ENCODE data around the gene IMP3.
"Not testable (repeated sequence)": the region's sequence is repeated elsewhere in the genome, so short reads cannot be mapped to it uniquely, and the experiment has no call there.

Gene IMP3, protein sequence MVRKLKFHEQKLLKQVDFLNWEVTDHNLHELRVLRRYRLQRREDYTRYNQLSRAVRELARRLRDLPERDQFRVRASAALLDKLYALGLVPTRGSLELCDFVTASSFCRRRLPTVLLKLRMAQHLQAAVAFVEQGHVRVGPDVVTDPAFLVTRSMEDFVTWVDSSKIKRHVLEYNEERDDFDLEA

DNA sequence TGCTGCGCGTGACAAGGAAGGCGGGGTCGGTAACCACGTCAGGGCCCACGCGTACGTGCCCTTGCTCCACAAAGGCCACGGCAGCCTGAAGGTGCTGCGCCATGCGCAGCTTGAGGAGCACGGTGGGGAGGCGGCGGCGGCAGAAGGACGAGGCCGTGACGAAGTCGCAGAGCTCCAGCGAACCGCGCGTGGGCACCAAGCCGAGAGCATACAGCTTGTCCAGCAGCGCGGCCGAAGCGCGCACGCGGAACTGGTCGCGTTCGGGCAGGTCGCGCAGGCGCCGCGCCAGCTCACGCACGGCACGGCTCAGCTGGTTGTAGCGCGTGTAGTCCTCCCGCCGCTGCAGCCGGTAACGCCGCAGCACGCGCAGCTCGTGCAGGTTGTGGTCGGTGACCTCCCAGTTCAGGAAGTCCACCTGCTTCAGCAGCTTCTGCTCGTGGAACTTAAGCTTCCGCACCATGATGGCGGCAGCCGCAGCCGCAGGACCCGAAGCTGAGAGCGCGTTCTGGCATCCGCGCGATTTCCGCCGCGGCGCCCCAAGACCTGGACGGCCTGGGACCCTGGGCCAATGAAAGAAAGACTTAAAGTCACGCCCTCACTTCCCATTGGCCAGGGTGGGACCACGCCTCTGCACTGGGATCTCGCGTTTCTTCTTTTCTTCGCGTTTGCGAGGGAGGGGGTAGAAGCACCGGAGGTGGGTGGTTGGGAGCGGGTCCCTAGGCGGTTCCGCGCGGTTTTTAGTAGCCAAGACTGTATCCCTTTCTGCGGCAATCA lies at the start of gene IMP3:
Gene IMP3 (minus strand): TSS at position 516 of the 774 bp plus-strand sequence. CDS start 56 bp downstream, at position 460.
- peak; percentile 94 to 96 for ATAC-seq

DNA sequence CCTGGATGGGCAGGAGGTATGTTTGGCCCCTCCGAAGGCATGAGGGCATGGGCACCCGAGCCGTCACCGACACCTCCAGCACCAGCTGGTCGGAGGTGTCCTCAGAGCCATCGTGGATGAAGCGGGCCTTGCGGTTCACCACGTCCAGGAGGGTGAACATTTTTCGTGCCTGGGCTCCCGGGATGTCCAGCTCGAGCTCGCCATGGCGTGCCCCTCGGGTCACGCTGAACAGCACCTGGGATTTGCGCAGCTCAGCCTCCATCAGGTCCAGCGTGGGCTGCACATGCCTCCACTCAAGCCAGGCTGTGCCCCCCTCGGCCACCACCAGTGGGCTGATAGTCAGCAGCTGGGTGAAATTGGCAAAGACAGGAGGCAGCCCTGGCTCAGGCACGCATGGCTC lies 49.4 kb upstream of the IMP3 start:
- ATAC-seq, result not testable (repeated sequence)

DNA sequence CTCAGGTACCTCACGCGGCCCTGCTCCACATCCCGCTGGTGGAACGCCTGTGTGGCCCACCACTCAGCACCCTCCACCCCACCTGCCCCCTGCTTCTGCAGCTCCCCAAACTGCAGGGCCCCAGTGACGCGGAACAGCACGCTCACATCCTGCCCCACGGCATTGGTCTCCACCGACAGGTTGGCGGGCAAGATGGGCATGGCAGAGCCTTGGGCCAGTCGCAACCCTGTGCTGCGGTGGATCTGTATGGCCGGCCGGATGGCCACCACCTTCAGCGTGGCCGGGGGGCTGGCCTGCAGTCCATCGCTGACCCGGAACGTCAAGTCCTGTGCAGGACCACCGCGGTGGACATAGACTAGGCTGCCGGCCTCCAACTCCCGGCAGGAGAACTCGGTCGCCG lies 48.8 kb upstream of the IMP3 start:
- no peak for ATAC-seq

DNA sequence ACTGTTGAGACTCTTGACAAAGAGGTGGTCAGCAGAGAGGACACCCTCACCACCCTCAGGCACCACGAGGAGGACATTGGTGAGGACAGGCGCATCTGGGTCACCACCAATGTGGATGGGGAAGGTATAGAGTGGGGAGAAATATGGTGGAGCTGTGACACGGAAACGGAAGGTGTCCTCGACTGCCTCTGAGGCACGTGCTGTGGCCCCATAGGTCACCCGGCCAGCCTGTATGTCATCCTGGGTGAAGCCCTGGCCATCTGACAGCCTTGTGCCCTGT lies 48.2 kb upstream of the IMP3 start:
- ATAC-seq, result no peak

DNA sequence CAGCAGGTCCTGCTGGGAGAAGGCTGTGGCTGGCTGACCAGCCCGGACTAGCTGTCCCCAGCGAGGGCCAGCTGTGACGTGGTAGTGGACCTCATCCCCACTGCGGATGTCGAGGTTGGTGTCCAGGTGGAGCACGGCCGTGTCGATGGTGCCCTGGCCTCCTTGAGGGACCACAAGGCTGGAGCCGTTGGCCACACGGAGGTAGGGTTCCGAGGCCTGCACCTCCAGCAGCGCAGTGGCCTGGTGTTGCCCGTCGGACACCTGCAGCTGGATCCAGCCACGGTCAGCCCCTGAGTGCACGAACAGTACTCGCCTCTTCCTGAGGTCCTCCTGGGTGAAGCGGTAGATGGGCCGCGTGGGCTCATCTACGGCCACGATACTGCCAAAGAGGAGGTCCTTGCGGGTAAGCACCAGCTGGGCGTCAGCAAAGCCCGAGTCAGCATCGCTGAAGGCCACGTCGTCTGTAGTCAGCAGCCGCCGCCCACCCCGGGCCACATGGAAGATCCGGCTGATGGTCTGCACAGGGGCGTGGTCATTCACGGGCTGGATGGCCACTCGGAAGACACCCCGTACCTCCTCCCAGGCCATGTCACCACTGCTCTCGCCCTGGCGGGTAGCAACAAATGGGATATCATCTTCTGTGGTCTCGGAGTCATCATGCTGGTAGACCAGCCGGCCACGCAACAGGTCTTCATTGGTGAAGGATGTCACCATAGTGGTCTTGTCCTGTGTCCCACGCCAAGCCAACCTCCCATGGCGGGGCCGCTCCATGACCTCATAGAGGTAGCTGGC lies 47.7 kb upstream of the IMP3 start:
- ATAC-seq, result no peak

DNA sequence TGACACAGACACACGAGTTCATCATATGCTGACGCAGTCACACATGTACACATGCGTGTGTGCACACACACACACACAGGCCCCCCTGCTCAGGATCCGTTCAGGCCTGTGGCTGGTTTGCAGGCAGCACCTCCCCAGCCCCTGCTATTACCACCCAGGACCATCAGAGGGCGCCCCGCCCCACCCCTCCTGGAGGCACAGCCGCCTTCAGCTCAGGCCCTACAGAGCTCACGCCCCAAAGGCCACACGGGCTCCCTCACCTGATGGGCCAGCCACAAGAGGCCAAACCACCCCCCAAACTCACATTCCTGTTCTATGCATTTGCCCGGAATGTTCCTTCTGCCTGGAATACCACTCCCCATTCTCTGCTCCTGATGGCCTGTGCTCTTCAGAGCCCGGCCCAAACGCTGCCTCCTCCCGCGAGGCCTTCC lies 46.2 kb upstream of the IMP3 start:
- peak; percentile 52 to 69 for ATAC-seq

DNA sequence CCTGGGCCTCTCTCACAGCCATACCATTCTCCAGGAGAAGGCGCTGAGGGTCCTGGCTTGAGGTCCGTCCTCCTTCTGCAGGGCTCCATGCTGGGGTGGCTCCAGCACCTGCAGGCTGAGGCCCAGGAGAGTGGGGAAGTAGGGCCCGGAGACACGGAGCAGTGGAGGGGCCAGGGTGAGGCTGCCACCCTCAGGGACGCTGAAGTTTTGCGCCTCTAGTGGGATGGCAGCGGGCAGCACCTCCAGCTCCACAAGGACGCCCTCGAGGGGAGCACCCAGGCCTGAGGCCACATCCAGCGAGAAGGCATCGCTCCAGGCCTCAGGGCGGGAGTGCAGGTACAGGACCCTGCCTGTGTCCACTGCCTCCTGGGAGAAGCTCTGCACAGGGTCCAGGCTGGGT lies 45.2 kb upstream of the IMP3 start:
- ATAC-seq, result no peak

DNA sequence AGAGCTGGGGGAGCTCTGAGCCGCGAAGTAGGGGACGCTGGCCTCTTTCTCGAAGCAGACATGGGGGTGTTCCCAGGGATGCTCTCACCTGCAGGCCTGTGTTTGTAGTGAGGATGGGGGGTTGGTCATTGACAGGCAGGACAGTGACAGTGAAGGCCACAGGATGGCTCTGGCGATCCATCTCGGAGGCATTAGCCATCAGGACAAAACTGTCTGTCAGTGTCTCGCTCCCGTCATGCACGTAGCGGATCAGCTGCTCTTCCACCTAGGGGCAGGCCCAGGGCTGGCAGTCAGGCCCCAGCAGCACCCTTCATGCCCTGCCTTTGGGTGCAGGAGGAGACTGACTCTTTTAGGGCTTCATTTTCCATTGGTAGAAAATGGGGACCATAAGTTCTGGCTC lies 44.6 kb upstream of the IMP3 start:
- ATAC-seq, result no peak

DNA sequence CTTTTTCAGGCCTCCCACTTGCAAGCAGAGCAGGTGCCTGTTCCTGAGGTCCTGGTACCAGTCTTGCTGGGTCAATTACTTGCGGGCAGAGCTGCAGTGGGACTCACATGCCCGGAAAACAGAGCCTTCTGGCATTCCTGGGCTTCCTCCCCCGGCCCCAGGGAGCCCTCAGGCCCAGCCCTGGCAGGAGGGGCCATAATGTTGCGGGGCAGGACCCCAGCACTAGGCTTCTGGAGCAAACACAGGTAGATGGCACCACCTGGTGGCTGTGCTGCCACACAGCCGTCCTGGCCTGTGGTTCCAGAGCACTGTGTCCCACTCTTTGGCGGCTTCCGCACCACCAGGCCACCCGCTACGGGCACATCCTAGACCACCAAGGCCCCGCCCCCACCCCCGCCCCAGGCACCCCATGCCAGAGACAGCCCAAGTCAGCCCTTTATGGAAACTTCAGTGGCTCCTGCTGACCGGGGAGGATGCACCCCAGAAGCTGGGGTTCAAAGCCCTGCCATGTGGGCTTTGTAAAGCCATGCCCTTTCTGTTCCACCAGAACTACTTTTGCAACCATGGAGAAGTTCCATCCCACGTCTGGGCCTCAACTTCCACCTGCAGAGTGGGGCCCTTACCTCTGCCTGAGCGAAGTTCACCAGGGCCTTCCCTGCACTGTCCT lies 43.8 kb upstream of the IMP3 start:
- ATAC-seq, result peak; percentile 80 to 85

DNA sequence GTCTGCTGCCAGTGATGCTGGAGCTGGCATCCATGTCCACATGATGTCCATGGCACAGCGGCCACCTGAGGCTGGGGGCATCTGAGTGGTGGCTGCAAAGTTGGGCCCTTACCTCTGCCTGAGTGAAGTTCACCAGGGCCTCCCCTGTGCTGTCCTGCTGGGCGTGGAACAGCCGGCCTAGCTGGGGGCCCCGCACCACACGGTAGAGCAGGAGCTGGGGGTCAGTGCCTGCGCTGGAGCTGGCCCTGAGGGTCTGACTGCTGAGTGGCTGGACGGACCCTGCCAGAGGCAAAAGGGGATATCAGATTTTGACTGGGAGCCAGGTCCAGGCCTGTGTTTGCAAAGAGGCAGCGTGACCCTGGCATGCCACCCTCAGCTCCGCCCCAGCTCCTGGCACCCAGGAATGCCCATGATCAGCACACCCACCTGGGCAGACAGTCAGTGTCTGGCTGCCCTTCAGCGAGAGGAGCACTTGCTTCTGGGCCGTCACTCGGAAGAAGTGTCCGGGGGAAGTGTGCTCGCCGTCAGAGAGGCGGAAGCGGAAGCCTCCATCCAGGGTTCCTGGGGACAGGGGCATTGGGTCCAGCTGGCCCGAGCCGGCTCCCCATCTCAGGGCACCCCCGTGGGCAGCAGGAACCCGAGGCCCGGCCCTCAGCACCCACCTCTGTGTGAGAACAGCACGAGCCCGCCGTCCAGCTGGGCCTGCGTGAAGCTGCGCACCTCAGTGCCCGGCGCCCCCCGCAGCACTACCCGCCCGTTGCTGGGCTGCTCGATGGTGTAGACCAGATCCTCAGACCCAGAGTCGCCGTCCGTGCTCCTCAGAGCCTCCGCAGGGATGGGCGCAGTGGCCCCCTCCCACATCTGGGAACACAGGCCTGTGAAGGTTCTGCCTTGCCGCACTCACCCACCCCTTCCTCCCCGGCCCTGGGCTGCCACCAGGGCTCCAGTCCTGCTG lies 42.4 kb upstream of the IMP3 start:
- ATAC-seq, result no peak

DNA sequence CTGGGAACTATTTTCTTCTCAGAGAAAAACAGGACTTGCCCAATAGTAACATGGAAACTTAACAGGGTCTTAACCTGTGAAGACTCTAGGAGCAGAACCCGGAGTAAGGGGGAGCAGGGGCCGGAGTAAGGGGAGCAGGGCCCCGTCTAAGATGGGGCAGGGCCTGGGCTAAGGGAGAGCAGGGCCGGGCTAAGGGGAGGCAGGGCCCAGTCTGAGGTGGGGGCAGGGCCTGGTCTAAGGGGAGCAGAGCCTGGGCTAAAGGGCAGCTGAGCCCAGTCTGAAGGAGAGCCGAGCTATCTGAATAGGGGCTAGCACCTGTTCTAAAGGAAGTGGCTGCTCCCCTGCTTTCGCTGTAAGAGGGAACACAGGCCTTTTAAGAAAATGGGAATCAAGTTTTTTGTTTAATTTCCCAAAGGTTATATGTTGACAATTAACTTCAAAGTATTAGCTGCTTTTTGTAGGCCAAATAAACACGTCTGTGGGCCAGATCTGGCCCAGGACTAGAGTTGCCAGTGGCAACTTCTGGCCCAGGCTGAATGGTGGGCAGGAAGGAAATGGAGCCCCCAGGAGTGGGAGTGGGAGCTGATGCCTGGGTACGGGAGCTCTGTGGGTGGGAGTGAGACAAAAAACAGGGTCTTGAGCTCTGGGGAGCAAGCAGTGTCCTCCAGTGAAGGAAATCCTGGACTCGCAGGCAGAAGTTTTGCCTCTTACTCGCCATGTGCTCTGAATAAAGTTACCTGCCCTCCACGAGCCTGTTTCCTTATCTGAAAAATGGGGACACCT lies 40.2 kb upstream of the IMP3 start:
- ATAC-seq, result no peak

DNA sequence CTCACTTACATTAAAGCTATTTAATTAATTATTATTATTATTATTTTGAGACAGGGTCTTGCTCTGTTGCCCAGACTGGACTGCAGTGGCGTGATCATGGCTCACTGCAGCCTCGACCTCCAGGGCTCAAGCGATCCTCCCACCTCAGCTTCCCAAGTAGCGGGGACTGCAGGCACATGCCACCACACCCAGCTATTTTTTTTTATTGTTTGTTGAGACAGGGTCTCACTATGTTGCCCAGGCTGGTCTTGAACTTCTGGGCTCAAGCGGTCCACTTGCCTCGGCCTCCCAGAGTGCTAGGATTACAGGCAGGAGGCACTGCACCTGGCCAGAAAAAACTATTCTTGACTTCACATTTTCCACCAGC lies 38.3 kb upstream of the IMP3 start:
- ATAC-seq, result not testable (repeated sequence)

DNA sequence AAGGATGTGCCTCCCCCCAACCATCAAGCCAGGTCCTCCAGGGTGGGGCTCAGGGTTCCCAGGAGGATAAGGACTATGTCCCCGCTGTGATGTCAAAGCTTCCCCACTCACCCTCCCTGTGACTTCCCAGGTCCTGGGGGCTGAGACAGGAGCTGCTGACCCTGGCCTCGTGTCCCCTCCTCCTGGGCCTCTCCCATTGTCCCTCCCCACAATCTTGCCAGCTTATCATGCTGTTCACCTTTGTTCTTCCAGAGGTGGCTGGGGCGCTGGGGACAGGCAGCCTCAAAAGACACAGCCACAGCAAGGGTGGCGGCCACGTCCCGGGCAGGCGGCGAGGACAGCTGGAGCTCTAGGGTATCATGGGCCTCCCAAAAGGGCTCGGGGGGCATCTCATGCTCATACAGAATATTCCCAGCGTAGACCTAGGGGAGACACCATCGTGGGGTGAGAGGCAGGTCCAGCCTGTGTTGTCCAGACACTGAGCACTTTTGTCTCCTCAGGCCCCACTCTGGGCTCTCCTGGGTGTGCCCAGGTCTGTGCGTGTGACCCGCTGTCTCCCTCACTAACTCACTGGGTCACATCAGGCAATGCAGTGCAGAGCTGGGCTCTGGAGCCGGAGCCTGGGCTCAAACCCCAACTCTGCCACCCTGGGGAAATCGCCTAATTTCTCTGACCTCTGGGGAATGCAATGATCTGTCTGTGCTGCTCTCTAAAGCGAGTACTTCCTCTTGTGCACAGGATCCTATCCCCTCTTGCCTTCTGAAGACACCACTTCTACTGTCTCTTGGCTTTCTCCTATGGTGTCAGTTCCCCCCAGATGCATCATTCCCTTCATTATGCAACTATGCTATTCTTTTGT lies 37.7 kb upstream of the IMP3 start:
- ATAC-seq, result no peak

DNA sequence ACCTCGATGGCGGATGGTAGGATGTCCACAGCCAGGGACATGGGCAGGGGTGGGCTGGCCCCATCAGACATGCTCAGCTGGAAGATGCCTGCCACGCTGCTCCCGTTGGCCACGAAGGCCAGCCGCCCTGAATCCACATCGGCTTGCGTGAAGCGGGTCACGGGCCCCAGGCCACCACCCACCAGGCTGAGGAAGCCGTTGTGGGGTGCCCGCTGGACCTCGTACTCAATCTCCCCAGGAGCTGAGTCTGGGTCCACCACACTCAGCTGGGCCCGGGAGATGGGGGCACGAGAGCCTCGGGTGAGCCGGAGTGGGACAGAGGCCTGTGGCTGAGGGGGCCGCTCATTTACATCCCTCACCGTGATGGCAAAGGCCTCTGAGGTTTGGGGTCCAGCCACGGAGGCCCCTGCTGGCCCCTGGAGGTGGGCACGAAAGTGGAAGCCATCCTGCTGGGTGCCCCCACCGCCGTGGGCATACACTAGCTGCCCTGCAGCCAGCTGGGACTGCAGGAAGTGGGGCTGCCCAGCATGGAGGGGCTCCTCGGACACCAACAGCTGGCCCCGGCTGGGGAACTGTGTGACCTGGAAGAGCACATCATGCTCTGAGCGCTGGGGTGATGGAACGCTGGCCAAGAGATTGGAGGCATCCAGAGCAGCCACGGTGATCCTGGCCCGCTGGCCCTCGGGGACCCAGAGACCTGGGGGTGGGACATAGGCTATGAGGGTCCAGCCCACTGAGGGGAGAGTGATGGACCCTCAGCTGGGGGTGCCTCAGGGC lies 36.9 kb upstream of the IMP3 start:
- no peak for ATAC-seq

DNA sequence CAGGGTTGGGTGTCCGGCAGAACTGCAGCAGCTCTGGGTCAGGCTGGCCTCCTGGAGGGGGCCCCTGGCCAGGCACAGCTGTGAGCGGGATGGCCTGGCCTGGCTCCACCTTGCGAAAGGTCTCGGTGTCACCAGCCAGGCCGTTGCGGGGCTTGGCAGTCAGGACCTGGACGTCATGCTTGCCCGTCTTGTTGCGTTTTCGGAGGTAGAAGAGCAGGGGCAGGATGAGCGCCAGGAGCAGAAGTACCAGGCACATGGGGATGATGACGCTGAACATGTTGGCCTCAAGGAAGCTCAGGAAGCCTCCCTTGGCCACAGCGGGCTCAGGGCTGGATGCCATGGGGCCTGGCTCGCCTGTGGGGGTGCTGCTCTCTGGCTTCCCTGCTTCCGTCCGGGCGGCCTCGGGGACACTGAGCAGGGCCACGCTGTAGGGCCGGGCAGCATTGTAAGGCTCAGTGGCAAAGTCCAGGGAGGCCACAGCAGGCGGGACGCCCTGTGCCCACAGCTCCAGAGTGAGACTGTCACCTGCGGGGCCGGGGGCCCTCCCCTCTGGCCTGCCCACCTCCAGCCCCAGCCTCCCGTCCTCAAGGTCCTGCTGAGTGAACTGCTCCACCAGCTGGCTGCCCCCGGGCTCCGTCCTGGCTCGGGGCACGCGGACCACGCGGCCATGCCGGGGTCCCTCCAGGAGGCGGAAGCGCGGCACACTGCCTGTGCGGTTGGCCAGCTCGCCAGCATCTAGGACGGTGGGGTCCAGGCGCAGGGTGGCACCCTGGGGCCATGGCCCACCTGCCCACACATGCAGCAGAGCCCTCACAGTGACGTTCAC lies 35.8 kb upstream of the IMP3 start:
- ATAC-seq, result no peak

DNA sequence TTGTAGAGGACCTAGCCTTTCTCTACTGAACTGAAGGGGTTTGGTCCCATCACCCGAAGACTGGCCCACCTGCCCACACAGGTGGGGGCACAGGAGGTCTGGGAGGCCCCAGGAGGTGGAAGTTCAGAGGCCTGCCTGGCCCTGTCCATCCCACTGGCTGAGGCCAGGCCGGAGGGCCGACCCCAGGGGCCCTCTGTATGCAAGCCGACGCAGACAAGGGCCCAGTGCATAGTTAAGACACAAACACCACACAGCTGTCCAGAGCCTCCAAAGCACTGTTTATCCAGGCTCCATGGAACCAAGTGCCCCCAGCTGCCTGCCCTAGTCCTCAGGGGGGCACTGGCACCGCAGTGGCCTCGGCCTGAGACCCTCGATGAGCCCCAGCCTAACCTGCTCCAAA lies 34.3 kb upstream of the IMP3 start:
- ATAC-seq, result no peak

DNA sequence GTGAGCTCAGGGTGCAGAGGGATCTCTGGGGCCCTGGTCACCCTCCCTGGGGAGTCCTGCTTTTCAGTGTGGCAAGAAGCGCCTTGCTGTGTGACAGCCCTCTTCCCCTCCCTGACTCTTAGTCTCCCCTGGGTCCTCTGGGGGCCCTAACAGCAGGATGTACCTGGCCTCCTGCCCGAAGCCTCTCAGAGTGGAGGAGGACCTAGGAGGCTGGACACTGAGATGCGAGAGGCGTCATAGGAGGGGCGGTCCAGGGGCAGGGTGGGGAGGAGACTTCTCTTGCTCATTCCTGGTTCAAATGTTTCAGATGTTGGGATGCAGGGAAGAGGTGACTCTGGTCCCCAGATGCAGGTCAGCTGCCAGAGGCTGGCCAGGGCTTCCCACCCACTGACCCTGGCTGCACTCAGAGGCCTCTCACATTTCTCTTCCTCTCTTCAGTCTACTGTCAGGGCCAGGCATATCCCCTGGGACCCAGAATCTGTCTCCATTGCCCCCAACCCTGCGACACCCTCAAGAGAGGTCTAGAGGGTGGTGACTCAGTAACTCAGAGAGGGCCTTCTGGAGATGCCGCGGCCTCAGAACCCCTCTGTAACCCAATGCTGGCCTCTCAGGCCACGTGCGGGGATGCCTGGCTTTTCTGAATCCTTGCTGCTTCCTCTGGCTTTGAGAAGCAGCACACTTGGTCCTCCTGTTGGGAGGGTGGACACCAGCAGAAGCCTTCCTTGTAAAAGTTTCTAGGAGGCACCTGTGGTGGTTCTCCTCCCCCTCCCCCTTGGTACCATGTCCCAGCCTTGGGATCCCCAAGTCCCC lies 33.6 kb upstream of the IMP3 start:
- ATAC-seq, result no peak

Measured in activated CD4-positive, CD25-positive, alpha-beta regulatory T cell treated with anti-CD3 and anti-CD28 coated beads, Interleukin-2, amount 50 U/mL, for 24 hours (primary cell).